HL-60 (cell line): ENCODE results near the gene ATG2B.

Experiments
- DNase-seq, 2 experiments: peaks; one replicate each; pipeline ENCODE4 v3.0.0-alpha.2; 2010 to 2020; ENCODE audit warnings: low read depth in 1 of 2, low spot score in 1 of 2
- H3K27ac ChIP-seq: fragments of 250-450 bp; sonication (Bioruptor Pico); replicated peaks from 2 replicates; pipeline ENCODE4 v1.5.1; 2020; ENCODE audit warnings: mild to moderate bottlenecking, moderate library complexity
- H3K27me3 ChIP-seq: fragments of 250-450 bp; sonication (Bioruptor Pico); 2 replicates; pipeline ENCODE4 v1.5.1; 2021; ENCODE audit warnings: mild to moderate bottlenecking, moderate library complexity; ENCODE audit not compliant: insufficient read depth, poor library complexity, severe bottlenecking
- H3K4me3 ChIP-seq: replicated peaks from 2 replicates; pipeline ENCODE4 v1.5.1; 2011; ENCODE audit warnings: mild to moderate bottlenecking, control low read depth, low read length; ENCODE audit not compliant: insufficient read depth
- GABPA ChIP-seq: IDR thresholded peaks from 2 replicates; pipeline ENCODE4 v1.6.1; 2012; ENCODE audit warnings: low read depth
- POLR2AphosphoS5 ChIP-seq: IDR thresholded peaks from 2 replicates; pipeline ENCODE4 v1.6.1; 2012; ENCODE audit warnings: low read depth
- REST ChIP-seq: IDR thresholded peaks from 2 replicates; pipeline ENCODE4 v1.6.1; 2012; ENCODE audit warnings: low read depth; ENCODE audit not compliant: insufficient replicate concordance
- SPI1 ChIP-seq: IDR thresholded peaks from 2 replicates; pipeline ENCODE4 v1.6.1; 2012; ENCODE audit warnings: low read depth, mild to moderate bottlenecking, borderline replicate concordance
- TF ChIP-seq, protein P1 (sequence below): IDR thresholded peaks from one replicate; pipeline ENCODE4 v1.5.1; 2011; ENCODE audit warnings: low read length, control low read depth, inconsistent platforms; ENCODE audit not compliant: insufficient read depth

Gene ATG2B

GRCh38 chr14:96363751-96364336 is 703 bp upstream of the ATG2B start:
- peak in 1 of 2 experiments; percentile 53 for DNase-seq
- TF ChIP-seq POLR2AphosphoS5 = no peak
- TF ChIP-seq, protein P1, sequence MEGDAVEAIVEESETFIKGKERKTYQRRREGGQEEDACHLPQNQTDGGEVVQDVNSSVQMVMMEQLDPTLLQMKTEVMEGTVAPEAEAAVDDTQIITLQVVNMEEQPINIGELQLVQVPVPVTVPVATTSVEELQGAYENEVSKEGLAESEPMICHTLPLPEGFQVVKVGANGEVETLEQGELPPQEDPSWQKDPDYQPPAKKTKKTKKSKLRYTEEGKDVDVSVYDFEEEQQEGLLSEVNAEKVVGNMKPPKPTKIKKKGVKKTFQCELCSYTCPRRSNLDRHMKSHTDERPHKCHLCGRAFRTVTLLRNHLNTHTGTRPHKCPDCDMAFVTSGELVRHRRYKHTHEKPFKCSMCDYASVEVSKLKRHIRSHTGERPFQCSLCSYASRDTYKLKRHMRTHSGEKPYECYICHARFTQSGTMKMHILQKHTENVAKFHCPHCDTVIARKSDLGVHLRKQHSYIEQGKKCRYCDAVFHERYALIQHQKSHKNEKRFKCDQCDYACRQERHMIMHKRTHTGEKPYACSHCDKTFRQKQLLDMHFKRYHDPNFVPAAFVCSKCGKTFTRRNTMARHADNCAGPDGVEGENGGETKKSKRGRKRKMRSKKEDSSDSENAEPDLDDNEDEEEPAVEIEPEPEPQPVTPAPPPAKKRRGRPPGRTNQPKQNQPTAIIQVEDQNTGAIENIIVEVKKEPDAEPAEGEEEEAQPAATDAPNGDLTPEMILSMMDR = no peak
- TF ChIP-seq REST = no peak
- Histone ChIP-seq H3K27ac (peak overlapping the region; percentile 65), H3K27me3 (no peaks in the 10 kb centered on the region), H3K4me3 (peak overlapping the region; percentile 91)

DNA sequence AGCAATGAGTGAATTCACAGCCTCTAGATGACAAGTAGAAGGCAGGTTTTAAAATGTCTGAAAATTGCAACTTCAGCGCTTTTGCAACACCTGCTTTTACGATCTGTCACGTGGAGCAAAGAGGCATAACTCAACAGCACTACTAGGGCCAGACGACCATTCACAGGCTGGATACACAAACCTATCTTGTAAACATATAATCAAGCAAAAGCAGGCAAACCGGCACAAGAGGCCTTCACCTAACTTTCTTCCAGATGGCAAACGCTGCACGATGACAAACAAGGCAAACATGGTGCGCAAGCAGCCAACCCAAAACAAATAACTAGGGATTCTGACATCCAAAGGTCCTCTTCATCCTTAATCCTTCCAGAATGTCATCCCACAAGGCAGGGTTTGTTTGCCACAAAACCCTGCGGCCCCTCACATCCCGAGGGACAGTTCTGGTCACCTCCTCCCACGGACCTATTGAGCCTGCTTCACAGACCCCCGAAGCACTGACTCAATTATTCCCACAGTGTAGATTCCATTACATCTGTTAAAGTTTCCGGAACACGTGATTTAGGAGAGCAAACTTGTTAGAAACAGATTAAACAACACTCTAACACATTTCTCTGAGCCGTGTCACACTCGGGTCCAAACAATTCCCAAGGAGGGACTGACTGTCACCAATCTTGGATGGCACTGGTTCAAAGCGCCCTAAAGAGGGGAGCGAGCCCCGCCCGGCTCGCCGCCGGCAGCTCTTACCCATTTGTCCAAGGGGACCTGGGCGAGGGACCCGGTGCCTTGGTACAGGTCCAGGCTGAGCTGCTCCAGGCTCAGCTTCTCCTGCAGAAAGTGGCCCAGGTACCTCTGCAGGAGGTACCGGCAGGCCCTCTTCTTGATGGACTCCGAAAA is 823 bp downstream of the ATG2B start:
- TF ChIP-seq GABPA = no peak
- no peak for TF ChIP-seq REST
- no peak for TF ChIP-seq SPI1
- no peak for TF ChIP-seq POLR2AphosphoS5
- TF ChIP-seq, protein P1 = no peak
- DNase-seq = peak; percentile 35 to 77
- peak overlapping the region; percentile 80 for H3K27ac ChIP-seq
- peak overlapping the region; percentile 91 for H3K4me3 ChIP-seq
- no peaks in the 10 kb centered on the region for H3K27me3 ChIP-seq

- Histone ChIP-seq H3K27me3 (no peaks in the 10 kb centered on the region), H3K27ac (no peak overlapping the region), H3K4me3 (no peak overlapping the region)
- no peak for TF ChIP-seq GABPA
- no peak for DNase-seq
Measured at GRCh38 chr14:96359959-96360358, 3.2 kb downstream of the ATG2B start.

DNA sequence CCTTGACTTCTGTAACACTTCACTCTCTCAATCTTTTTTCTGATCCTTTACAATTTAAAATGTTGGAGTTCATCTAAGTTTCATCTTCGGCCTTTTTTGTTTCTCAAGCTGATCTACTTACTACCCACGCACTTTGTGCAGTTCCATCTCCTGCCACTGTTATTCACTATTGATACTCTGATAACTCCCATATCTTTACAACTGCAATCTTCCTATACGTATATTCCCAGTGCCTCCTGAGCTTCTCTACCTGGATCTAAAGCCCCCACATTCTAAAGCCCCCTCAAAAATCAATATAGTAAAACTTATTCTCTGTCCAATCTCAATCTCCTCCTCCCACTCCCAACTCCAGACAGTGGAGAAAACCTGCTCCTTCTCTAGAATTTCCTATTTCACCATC is 5.9 kb downstream of the ATG2B start:
- H3K27me3 ChIP-seq = no peaks in the 10 kb centered on the region
- no peak overlapping the region for H3K4me3 ChIP-seq
- no peak overlapping the region for H3K27ac ChIP-seq
- TF ChIP-seq, protein P1 = no peak
- TF ChIP-seq GABPA = no peak
- TF ChIP-seq SPI1 = no peak
- DNase-seq = no peak
